Spinal cord (tissue), 10 donors: Measurements from ENCODE around the gene SQOR. TPM values are rescaled to one million over a fixed set of nuclear protein-coding genes. Genes with fewer than 3 reads are reported as not detected.
A peak's percentile ranks its signal among the peaks of the same experiment; 100 is the strongest.

Experiments
- DNase-seq, 6 donors: peaks; one replicate each; pipeline versions ENCODE4 v3.0.0 to v3.0.0-alpha.2; 2013 to 2015; ENCODE audit warnings: low spot score in 6 of 6, low read depth in 4 of 6
- H3K27ac ChIP-seq: one replicate; pipeline ENCODE4 v1.5.1; 2013; ENCODE audit warnings: low read depth, low read length, control low read depth
- H3K27me3 ChIP-seq: one replicate; pipeline ENCODE4 v1.6.1; 2013; ENCODE audit warnings: low read length; ENCODE audit not compliant: control insufficient read depth, insufficient read depth
- H3K36me3 ChIP-seq: one replicate; pipeline ENCODE4 v1.6.1; 2013; ENCODE audit warnings: low read length; ENCODE audit not compliant: control insufficient read depth, insufficient read depth
- H3K4me1 ChIP-seq: one replicate; pipeline ENCODE4 v1.6.1; 2013; ENCODE audit warnings: low read length; ENCODE audit not compliant: control insufficient read depth, insufficient read depth
- H3K4me3 ChIP-seq: one replicate; pipeline ENCODE4 v1.5.1; 2013; ENCODE audit warnings: low read depth, low read length, control low read depth
- H3K9me3 ChIP-seq: one replicate; pipeline ENCODE4 v1.6.1; 2013; ENCODE audit warnings: low read length; ENCODE audit not compliant: control insufficient read depth, insufficient read depth
- WGBS: methylation state at CpG from one replicate; pipeline ENCODE4 v1.1.5; 2013; ENCODE audit warnings: missing lambda C conversion rate; ENCODE audit not compliant: insufficient coverage; 5-methylcytosine and 5-hydroxymethylcytosine counted together
- polyA plus RNA-seq, 2 donors: library from polyadenylated mRNA; unstranded; fragments of 120-200 nt; gene quantifications; one replicate each; pipeline ENCODE4 v1.2.1, GENCODE V29; 2013; ENCODE audit not compliant: insufficient read length in 2 of 2
- total RNA-seq, 2 donors: library from RNA; depleted of rRNA in 1 of 2; stranded (reverse); fragments of 120-200 nt in 1 of 2; fragments of >200 nt in 1 of 2; gene quantifications; one replicate each; pipeline versions ENCODE4 v1.2.3 to v1.2.4, GENCODE V29; 2013 to 2014
- donor health status: healthy.

SQOR gene
- total and polyA plus RNA-seq, 4 donors: 3.9 to 25.2 (median 9.1) TPM

DNA sequence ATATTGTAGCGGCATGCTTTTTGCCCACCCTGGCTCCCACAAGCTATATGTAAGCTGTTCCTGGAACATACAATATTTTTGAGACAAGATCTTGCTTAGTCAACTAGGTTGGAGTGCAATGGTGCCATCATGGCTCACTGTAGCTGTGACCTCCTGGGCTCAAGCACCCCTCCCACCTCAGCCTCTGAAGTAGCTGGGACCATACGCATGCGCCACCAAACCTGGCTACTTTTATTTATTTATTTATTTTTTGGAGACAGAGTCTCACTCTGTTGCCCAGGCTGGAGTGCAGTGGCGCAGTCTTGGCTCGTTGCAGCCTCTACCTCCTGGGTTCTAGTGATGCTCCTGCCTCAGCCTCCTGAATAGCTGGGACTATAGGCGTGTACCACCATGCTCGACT is 6.7 kb upstream of the SQOR start:
- Histone ChIP-seq H3K27ac (no peak overlapping the region), H3K4me3 (no peak overlapping the region), H3K9me3 (peaks cover 1% of the 10 kb centered on the region), H3K36me3 (no peaks in the 10 kb centered on the region), H3K4me1 (no peaks in the 10 kb centered on the region), H3K27me3 (no peaks in the 10 kb centered on the region)
- WGBS: 100% methylated on average over 4 of the region's 7 CpGs
- no peak for DNase-seq

GRCh38 chr15:45630917-45631691 is 3.7 kb upstream of the SQOR start:
- Histone ChIP-seq H3K27ac (no peak overlapping the region), H3K4me3 (no peak overlapping the region), H3K4me1 (peaks cover 18% of the 10 kb centered on the region), H3K27me3 (peaks cover 19% of the 10 kb centered on the region), H3K36me3 (no peaks in the 10 kb centered on the region), H3K9me3 (no peaks in the 10 kb centered on the region)
- DNase-seq: no peak
- no CpG with 5 or more reads among the region's 7 CpGs for WGBS

DNA sequence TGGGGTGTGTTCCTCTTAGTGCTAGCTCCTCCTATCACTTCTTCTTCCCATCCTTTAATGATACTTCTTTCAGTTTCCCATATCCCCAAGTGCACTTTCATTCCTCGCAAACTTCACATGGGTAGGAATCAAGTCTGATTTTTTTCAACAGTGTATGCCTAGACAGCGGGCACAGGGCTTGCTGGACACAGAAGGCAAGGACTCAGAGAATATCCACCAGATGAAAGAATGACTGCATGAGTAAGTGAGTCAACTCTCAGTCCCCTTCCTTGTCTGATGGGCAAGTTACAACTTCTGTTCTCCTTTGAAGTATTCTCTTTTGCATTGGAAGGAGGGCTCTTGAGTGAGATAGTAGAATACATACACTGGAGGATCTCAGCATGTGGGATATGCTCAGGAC is 3.1 kb upstream of the SQOR start:
- H3K27ac ChIP-seq: no peak overlapping the region
- peaks cover 18% of the 10 kb centered on the region for H3K4me1 ChIP-seq
- H3K27me3 ChIP-seq: peaks cover 23% of the 10 kb centered on the region
- no peak overlapping the region for H3K4me3 ChIP-seq
- 94% methylated on average over 2 of the region's 2 CpGs for WGBS
- H3K9me3 ChIP-seq: no peaks in the 10 kb centered on the region
- H3K36me3 ChIP-seq: no peaks in the 10 kb centered on the region
- no peak for DNase-seq

- no peaks in the 10 kb centered on the region for H3K9me3 ChIP-seq
- H3K27ac ChIP-seq: peak overlapping the region; percentile 57
- 0% methylated on average over 29 of the region's 29 CpGs for WGBS
Observed at GRCh38 chr15:45635191-45635638, 386 bp downstream of the SQOR start.

DNA sequence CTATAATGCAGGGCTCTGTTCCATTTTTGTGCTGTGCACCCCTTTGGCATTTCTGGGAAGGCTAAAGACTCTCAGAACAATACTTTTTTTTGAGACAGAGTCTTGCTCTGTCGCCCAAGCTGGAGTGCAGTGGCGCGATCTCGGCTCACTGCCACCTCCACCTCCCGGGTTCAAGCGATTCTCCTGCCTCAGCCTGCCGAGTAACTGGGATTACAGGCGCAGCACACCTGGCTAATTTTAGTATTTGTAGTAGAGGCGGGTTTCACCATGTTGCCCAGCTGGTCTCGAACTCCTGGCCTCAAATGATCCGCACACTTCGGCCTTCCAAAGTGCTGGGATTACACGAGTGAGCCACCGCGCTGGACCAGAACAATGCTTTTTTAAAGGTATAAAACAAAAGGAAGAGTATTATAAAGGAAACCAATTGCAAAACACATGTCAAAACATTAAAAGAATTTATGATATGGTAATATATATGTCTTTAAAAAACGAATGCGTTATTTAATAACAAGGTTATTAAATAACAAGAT is 999 bp downstream of the SQOR start:
- 44% methylated on average over 7 of the region's 17 CpGs for WGBS
- no peaks in the 10 kb centered on the region for H3K9me3 ChIP-seq
- peak overlapping the region; percentile 72 for H3K4me3 ChIP-seq
- no peaks in the 10 kb centered on the region for H3K36me3 ChIP-seq
- H3K27me3 ChIP-seq: peaks cover 23% of the 10 kb centered on the region
- H3K4me1 ChIP-seq: peaks cover 18% of the 10 kb centered on the region
- no peak for DNase-seq
- H3K27ac ChIP-seq: no peak overlapping the region

More at GRCh38 chr15:45635191-45635638, 386 bp downstream of the SQOR start:
- peaks cover 23% of the 10 kb centered on the region for H3K27me3 ChIP-seq
- H3K4me1 ChIP-seq: peaks cover 18% of the 10 kb centered on the region
- H3K36me3 ChIP-seq: no peaks in the 10 kb centered on the region
- peak overlapping the region; percentile 72 for H3K4me3 ChIP-seq
- peak in 2 of 6 donors; percentile 46 to 49 for DNase-seq

DNA sequence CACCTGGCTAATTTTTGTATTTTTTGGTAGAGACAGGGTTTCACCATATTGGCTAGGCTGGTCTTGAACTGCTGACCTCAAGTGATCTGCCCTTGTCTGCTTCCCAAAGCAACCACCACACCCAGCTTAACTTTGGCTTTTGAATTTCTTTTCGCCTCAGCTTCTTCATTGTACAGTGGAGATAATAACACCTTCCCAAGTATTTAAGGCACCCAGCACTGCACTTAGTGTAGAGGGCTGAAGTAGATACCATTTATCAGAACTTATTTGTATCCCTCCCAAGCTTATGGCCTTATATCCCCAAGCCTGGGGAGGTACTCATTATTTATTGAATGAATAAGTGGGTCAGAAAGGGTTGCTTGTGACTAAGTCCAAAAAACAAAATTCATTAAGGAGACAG is 2.3 kb downstream of the SQOR start:
- Histone ChIP-seq H3K27ac (peak overlapping the region; percentile 82), H3K36me3 (no peaks in the 10 kb centered on the region), H3K9me3 (no peaks in the 10 kb centered on the region), H3K4me3 (no peak overlapping the region), H3K27me3 (peaks cover 23% of the 10 kb centered on the region), H3K4me1 (peaks cover 18% of the 10 kb centered on the region)
- no peak for DNase-seq
- WGBS: no CpG with 5 or more reads among the region's 1 CpG

- DNase-seq: peak in 3 of 6 donors; percentile 22 to 78 (median 77)
- WGBS: 39% methylated on average over 3 of the region's 6 CpGs
- peak overlapping the region; percentile 26 for H3K4me3 ChIP-seq
Observed at GRCh38 chr15:45637552-45638033, 2.8 kb downstream of the SQOR start.

DNA sequence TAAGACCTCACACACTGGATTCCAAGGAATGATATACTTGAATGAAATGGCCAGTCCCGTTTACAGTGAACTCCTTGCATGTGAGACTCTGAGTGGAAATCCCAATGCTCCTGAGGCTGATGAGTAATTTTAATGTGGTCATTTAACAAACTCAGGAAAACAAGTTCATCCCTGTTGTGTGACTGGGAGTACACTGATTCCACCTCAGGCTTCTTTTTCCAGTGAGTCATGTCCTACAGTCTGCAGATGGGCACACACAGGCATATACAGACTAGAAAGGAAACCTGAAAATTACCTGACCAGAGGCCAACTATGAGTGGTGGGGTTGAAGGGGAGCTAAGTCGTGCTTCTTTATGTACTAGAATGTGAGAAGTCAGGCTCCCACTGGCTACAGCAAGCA is 5.8 kb downstream of the SQOR start:
- Histone ChIP-seq H3K27me3 (peaks cover 8% of the 10 kb centered on the region), H3K36me3 (no peaks in the 10 kb centered on the region), H3K4me3 (no peak overlapping the region), H3K9me3 (no peaks in the 10 kb centered on the region), H3K27ac (no peak overlapping the region), H3K4me1 (peaks cover 4% of the 10 kb centered on the region)
- WGBS: 100% methylated on average over 1 of the region's 2 CpGs
- no peak for DNase-seq

More at GRCh38 chr15:45637552-45638033, 2.8 kb downstream of the SQOR start:
- H3K4me1 ChIP-seq: peaks cover 18% of the 10 kb centered on the region
- H3K27me3 ChIP-seq: peaks cover 23% of the 10 kb centered on the region
- H3K9me3 ChIP-seq: no peaks in the 10 kb centered on the region
- H3K36me3 ChIP-seq: no peaks in the 10 kb centered on the region
- peak overlapping the region; percentile 82 for H3K27ac ChIP-seq

DNA sequence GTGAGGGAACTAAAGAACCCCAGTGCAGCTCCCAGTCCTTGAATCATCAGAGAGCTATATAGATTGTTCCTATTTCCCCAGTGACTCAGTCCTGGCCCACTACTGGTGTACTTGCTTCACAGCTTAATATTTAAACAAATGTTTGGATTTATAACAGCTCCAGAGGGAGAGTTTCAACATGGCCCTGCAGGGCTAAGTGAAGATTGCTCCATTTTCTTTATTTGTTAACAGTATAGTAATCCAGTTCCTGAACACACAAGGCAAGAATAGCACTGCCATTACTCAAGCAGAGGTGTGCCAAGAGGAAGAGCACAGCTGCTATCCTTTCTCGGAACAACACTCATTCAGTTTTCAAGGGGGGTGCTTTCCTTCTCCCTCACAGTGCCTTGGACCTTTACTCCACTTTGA is 6.5 kb downstream of the SQOR start:
- no peak overlapping the region for H3K4me3 ChIP-seq
- no peak overlapping the region for H3K27ac ChIP-seq
- no peaks in the 10 kb centered on the region for H3K36me3 ChIP-seq
- no peaks in the 10 kb centered on the region for H3K9me3 ChIP-seq
- peaks cover 2% of the 10 kb centered on the region for H3K27me3 ChIP-seq
- H3K4me1 ChIP-seq: no peaks in the 10 kb centered on the region
- DNase-seq: peak in 1 of 6 donors; percentile 20
- WGBS: 20% methylated on average over 1 of the region's 1 CpG
